ENCODE measurements around the gene PKNOX2.

GRCh38 chr11:125451400-125452124 lies 287.0 kb downstream of the PKNOX2 start:
- TF ChIP-seq POLR2A (IDR thresholded peaks at IDR 0.05) (no peak), CTCF (IDR thresholded peaks at IDR 0.05) (no peak), POLR2AphosphoS5 (IDR thresholded peaks at IDR 0.05) (no peak), EP300 (IDR thresholded peaks at IDR 0.05; ENCODE audit: low read depth) (no peak)

Data from transverse colon (tissue), 4 donors.